Measurements from ENCODE around the gene PGAM1.

The PGAM1 gene

DNA sequence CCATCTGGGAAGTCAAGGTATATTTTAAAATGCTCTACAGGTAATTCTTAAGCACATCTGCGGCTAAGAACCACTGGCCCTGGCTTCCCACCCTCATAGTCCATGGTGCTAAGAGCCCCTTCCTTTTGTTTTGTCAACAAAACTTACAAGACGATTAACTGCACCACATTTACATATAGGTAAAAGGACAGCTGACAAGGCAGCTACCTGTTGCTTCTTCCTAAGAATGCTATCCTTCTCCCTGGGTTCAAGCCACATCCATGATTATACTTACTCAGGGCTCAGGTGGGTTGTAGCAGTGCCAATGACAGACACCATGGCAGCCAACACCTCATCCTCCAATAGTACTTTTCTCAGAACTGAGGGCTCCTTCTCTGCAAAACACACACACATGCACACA, 36.3 kb downstream of the PGAM1 start:
- TF ChIP-seq, protein P1, sequence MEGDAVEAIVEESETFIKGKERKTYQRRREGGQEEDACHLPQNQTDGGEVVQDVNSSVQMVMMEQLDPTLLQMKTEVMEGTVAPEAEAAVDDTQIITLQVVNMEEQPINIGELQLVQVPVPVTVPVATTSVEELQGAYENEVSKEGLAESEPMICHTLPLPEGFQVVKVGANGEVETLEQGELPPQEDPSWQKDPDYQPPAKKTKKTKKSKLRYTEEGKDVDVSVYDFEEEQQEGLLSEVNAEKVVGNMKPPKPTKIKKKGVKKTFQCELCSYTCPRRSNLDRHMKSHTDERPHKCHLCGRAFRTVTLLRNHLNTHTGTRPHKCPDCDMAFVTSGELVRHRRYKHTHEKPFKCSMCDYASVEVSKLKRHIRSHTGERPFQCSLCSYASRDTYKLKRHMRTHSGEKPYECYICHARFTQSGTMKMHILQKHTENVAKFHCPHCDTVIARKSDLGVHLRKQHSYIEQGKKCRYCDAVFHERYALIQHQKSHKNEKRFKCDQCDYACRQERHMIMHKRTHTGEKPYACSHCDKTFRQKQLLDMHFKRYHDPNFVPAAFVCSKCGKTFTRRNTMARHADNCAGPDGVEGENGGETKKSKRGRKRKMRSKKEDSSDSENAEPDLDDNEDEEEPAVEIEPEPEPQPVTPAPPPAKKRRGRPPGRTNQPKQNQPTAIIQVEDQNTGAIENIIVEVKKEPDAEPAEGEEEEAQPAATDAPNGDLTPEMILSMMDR (IDR thresholded peaks at IDR 0.05): no peak

DNA sequence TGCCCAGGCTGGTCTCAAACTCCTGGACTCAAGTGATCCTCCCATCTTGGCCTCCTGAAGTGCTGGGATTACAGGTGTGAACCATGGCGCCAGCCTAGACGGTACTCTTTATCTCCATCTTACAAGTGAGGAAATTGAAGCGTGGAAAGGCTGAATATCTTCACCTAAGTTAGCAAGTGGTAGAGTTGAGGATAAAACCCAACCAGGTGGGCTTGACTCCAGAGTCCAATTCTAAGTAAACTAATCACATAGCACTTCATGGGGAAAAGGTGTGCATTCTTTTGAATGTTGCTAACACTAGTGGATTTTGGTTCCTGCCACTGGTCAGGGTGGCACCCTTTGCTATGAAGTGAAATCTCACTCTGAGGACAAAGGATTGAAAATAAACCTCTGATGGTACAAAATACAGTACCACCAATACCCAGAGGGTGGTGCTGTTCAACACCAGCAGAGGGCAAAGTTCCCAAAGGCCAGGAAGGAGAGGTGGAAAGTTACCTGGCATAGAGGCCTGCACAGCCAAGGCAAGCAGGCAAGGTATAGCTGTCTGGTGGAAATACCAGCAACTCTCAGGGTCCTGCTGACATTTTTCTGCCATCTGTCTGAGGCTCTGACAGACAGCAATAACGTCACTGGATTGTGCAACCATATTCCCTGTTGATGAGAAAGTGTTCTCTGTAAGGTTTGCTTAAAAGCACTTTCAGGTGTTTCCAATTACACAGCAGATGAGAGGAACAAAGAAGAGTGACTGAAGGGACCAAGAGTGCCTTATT, 37.6 kb downstream of the PGAM1 start:
- TF ChIP-seq, protein P1 (IDR thresholded peaks at IDR 0.05): peak; percentile 85

DNA sequence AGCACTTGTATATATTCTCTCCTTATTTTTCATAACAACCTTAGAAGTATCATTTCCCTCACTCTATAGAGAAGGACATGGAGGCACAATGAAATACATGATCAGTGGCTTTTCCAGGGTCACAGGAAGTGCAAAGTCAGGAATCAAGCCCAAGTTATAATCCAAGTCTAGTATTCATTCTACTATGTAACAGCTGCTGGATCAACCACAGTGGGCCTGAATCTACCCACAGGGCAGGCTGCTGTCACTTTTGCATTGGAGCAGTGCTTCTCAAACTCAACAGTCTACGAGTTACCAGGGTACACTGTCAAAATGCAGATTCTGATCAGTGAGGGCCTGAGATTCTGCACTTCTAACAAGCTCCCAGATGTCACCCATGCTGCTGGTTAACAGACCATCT, 38.2 kb downstream of the PGAM1 start:
- TF ChIP-seq, protein P1 (IDR thresholded peaks at IDR 0.05): no peak

DNA sequence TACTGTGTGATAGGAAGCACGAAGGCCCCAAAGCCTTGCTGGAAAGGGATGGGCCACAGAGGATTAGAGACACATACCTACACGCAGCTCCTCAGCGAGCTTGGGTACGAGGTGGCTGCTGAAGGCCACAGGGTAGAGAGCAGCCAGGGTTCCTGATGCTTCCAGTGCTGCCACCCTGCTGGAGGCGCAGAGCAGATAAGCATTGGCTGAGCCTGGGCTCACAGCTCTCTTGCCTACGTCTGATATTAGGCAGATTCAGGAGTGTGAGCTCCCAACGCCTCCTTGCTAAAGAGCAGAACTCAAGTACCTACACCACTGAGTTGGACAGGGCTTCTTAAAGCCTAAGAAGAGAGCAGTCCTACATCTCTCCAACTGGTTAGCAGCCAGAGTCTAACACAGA, 40.0 kb downstream of the PGAM1 start:
- TF ChIP-seq, protein P1 (IDR thresholded peaks at IDR 0.05): no peak

DNA sequence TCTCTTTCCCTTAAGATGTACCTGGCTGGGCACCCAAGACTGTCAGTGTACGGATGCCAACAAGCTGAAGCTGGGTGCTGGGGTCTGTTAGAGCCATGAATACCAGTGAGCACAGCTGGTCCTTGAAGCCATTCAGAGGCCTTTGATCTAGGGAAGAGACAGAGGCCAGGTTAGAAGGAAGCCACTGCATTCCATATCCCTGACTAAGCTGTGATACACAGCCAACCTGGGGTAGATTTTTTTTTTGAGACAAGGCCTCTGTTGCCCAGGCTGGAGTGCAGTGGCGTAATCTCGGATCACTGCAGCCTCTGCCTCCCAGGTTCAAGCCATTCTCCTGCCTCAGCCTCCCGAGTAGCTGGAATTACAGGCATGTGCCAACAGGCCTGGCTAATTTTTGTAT, 40.8 kb downstream of the PGAM1 start:
- TF ChIP-seq, protein P1 (IDR thresholded peaks at IDR 0.05): no peak

DNA sequence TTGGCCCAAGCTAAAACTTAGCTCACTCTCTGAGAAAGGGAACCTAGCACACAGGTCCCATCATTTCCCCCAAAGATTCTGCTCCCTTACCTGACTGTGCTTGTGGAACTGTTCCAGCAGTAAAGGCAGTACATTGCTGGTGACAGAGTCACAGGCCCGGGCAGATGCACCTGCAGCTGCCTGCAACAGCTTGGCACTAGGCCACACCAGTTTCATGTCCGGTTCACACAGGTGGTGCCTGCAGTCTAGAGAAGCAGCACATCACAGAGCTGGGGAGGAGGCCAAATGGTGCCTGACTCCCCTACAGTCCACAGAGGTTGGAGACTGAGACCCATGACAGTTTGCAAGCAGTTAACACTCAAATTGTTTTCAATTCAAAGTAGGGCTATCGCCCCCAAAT, 42.2 kb downstream of the PGAM1 start:
- TF ChIP-seq, protein P1 (IDR thresholded peaks at IDR 0.05): no peak

DNA sequence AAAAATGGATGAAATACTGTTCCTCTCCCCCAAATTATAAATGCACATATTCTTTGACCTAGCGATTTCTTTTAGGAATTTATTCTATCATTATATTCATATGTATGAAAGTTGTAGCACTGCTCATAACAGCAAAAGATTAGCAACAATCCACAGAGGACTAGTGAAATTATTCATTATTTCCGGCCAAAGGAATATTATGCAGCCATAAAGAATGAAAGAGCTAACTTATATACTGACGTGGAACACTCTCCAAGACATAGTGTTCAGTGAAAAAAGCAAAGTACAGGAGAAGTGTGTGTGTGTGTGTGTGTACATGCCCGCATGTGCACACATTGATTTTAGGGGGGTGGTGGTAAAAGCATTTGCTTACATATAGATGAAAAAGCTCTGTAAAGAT, 48.9 kb downstream of the PGAM1 start:
- TF ChIP-seq, protein P1 (IDR thresholded peaks at IDR 0.05): no peak
